ENCODE data around the gene MEF2B. TPM values are rescaled to one million over a fixed set of nuclear protein-coding genes. Genes with fewer than 3 reads are reported as not detected.

MEF2B gene
- total and polyA plus RNA-seq, 2 donors (not counting 3 experiments of a cell fraction or from before 2014, with no cell fraction given) = 0.52 to 1.2 TPM

DNA sequence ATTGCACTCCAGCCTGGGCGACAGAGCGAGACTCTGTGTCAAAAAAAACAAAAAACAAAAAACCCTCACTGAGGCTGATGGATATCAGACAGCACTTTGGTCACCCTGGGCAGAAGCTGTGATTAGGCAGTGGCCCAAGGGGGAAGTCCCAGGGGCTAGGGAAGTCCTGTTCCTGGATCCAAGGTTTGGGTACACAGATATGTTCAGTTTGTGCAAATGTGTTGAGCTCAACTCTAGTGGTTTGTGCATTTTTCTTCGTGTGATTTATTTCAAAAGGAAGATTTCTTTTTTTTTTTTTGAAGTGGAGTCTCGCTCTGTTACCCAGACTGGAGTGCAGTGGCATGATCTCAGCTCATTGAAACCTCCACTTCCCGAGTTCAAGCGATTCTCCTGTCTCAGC, 12.3 kb downstream of the MEF2B start:
- Histone ChIP-seq H3K9me3 (replicated peaks; ENCODE audit: control insufficient read depth, insufficient read depth, low read length) (no peaks in the 10 kb centered on the region), H3K27me3 (ENCODE audit: control insufficient read depth in 2 of 2, insufficient read depth in 2 of 2, low read length in 2 of 2) (no peaks in the 10 kb centered on the region), H4K20me1 (replicated peaks; ENCODE audit: control insufficient read depth, extremely low read depth, insufficient read depth, low read length) (no peaks in the 10 kb centered on the region), H3K9me1 (replicated peaks; ENCODE audit: control insufficient read depth, extremely low read depth, insufficient read depth, low read length) (no peaks in the 10 kb centered on the region), H3K4me2 (ENCODE audit: insufficient read depth, low read length) (no peak overlapping the region), H3K4me3 (replicated peaks in 1 of 3; ENCODE audit: insufficient read depth in 1 of 3, low read depth in 1 of 3, low read length in 3 of 3) (no peak overlapping the region), H3K36me3 (ENCODE audit: control insufficient read depth in 2 of 2, extremely low read depth in 1 of 2, insufficient read depth in 2 of 2, low read length in 2 of 2) (no peaks in the 10 kb centered on the region), H3K27ac (ENCODE audit: insufficient read depth, low read depth, low read length) (no peak overlapping the region), H3K4me1 (ENCODE audit: control insufficient read depth, extremely low read depth, insufficient read depth, low read length) (no peaks in the 10 kb centered on the region), H3K79me2 (ENCODE audit: control insufficient read depth, insufficient read depth, low read length) (no peaks in the 10 kb centered on the region), H3K9ac (replicated peaks; ENCODE audit: extremely low read depth, insufficient read depth, low read length) (no peak overlapping the region), H2AFZ (ENCODE audit: low read depth, low read length) (no peak overlapping the region)
- DNase-seq (ENCODE audit: low read depth, low spot score) (no peak), FAIRE-seq (peak; percentile 59)
- ChIA-PET POLR2A (no interaction called here), CTCF (interaction anchor here (0.6 to 4.6 kb wide), 3 partner anchors 11 to 240 kb away, joined by 3 to 31 read pairs (median 23); no protein-coding TSS in a partner anchor)
- dilution Hi-C loops (cut with MboI; ENCODE audit: extremely low pct_ligation_motif_present, low sequenced_read_pairs) (no loop called here), intact Hi-C loops (cut with micrococcal nuclease) (no loop called here)
- TF ChIP-seq GATA2 (IDR thresholded peaks at IDR 0.05; ENCODE audit: insufficient read depth, insufficient read length, low read depth, low read length) (no peak), FOS (IDR thresholded peaks at IDR 0.05; ENCODE audit: borderline replicate concordance, insufficient read depth, low read length) (no peak), JUN (IDR thresholded peaks at IDR 0.05; ENCODE audit: borderline replicate concordance, insufficient read depth, insufficient read length, low read depth) (no peak)
- TF ChIP-seq, protein P1, sequence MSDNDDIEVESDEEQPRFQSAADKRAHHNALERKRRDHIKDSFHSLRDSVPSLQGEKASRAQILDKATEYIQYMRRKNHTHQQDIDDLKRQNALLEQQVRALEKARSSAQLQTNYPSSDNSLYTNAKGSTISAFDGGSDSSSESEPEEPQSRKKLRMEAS (IDR thresholded peaks at IDR 0.05; ENCODE audit: insufficient read depth, insufficient read length) = no peak
- BruUV-seq (replicated peaks) = no TSS peak

DNA sequence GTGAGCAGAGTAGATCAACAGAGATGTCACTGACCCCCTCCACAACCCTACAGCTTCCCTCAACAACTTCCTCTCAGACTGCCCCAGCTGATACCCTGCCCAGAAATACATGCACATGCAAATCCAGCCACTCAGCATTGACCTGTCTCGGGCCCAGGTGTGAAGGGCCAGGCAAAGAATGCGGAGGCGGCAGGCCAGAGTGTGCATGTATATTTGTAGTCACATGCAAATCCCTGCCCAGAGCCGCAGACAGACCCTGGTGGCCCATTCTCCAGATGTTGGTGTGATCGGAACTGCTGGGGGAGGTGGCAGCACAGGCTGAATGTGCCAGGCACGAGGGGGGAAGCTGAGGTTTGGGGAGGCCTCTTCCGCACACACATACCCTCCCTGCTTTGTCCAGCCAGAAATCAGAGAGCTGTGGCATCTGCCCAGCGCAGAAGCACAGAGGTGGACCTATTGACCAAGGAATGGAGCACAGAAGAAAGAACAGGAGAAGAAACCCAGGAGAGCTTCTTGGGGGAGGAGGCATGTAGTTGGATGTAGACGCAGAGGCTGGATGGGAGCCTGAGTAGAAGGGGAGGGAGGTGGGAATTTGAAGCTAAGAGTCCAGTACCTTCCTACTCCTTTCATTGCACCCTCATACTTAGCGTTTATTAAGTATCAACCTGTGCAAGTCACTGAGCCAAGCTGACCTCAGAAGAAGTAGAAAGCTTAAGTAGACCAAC, 14.4 kb downstream of the MEF2B start:
- intact Hi-C loops (cut with micrococcal nuclease) = no loop called here
- BruUV-seq (replicated peaks) = no TSS peak
- H2AFZ ChIP-seq (ENCODE audit: low read depth, low read length) = no peak overlapping the region
- no peak overlapping the region for H3K4me2 ChIP-seq (ENCODE audit: insufficient read depth, low read length)
- H3K36me3 ChIP-seq (ENCODE audit: control insufficient read depth in 2 of 2, extremely low read depth in 1 of 2, insufficient read depth in 2 of 2, low read length in 2 of 2) = no peaks in the 10 kb centered on the region
- no peak overlapping the region for H3K9ac ChIP-seq (replicated peaks; ENCODE audit: extremely low read depth, insufficient read depth, low read length)
- dilution Hi-C loops (cut with MboI; ENCODE audit: extremely low pct_ligation_motif_present, low sequenced_read_pairs) = no loop called here
- no peaks in the 10 kb centered on the region for H3K9me1 ChIP-seq (replicated peaks; ENCODE audit: control insufficient read depth, extremely low read depth, insufficient read depth, low read length)
- DNase-seq (ENCODE audit: low read depth, low spot score) = no peak
- no peak overlapping the region for H3K4me3 ChIP-seq (replicated peaks in 1 of 3; ENCODE audit: insufficient read depth in 1 of 3, low read depth in 1 of 3, low read length in 3 of 3)
- H3K27ac ChIP-seq (ENCODE audit: insufficient read depth, low read depth, low read length) = no peak overlapping the region
- no peaks in the 10 kb centered on the region for H3K27me3 ChIP-seq (ENCODE audit: control insufficient read depth in 2 of 2, insufficient read depth in 2 of 2, low read length in 2 of 2)
- H3K79me2 ChIP-seq (ENCODE audit: control insufficient read depth, insufficient read depth, low read length) = no peaks in the 10 kb centered on the region
- ChIA-PET POLR2A (no interaction called here), CTCF (interaction anchor here (1.2 to 4.6 kb wide), 3 partner anchors 9 to 19 kb away, joined by 4 to 31 read pairs (median 23); no protein-coding TSS in a partner anchor)
- no peaks in the 10 kb centered on the region for H3K4me1 ChIP-seq (ENCODE audit: control insufficient read depth, extremely low read depth, insufficient read depth, low read length)
- no peak for FAIRE-seq
- TF ChIP-seq MYC (IDR thresholded peaks at IDR 0.05; ENCODE audit: low read depth, low read length) (no peak), POLR2A (IDR thresholded peaks at IDR 0.05; ENCODE audit: low read depth, low read length) (no peak), POLR2AphosphoS5 (IDR thresholded peaks at IDR 0.05; ENCODE audit: insufficient read depth, low read depth, low read length) (no peak), JUN (IDR thresholded peaks at IDR 0.05; ENCODE audit: borderline replicate concordance, insufficient read depth, insufficient read length, low read depth) (no peak), EZH2 (IDR thresholded peaks at IDR 0.05; ENCODE audit: borderline replicate concordance, low read depth, low read length, severe bottlenecking) (no peak), GATA2 (IDR thresholded peaks at IDR 0.05; ENCODE audit: insufficient read depth, insufficient read length, low read depth, low read length) (no peak), FOS (IDR thresholded peaks at IDR 0.05; ENCODE audit: borderline replicate concordance, insufficient read depth, low read length) (no peak)
- TF ChIP-seq, protein P1 (IDR thresholded peaks at IDR 0.05; ENCODE audit: insufficient read depth, insufficient read length) = no peak
- TF ChIP-seq, protein P2, sequence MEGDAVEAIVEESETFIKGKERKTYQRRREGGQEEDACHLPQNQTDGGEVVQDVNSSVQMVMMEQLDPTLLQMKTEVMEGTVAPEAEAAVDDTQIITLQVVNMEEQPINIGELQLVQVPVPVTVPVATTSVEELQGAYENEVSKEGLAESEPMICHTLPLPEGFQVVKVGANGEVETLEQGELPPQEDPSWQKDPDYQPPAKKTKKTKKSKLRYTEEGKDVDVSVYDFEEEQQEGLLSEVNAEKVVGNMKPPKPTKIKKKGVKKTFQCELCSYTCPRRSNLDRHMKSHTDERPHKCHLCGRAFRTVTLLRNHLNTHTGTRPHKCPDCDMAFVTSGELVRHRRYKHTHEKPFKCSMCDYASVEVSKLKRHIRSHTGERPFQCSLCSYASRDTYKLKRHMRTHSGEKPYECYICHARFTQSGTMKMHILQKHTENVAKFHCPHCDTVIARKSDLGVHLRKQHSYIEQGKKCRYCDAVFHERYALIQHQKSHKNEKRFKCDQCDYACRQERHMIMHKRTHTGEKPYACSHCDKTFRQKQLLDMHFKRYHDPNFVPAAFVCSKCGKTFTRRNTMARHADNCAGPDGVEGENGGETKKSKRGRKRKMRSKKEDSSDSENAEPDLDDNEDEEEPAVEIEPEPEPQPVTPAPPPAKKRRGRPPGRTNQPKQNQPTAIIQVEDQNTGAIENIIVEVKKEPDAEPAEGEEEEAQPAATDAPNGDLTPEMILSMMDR (IDR thresholded peaks at IDR 0.05; ENCODE audit: extremely low read depth in 1 of 2, insufficient read depth in 1 of 2, low read depth in 1 of 2, low read length in 2 of 2) = no peak
- no peaks in the 10 kb centered on the region for H3K9me3 ChIP-seq (replicated peaks; ENCODE audit: control insufficient read depth, insufficient read depth, low read length)
- no peaks in the 10 kb centered on the region for H4K20me1 ChIP-seq (replicated peaks; ENCODE audit: control insufficient read depth, extremely low read depth, insufficient read depth, low read length)
